ENCODE results near the gene GMDS.

Gene GMDS

GRCh38 chr6:1870932-1871331 lies 374.5 kb downstream of the GMDS start:
- TF ChIP-seq EZH2phosphoT487 (IDR thresholded peaks at IDR 0.05; ENCODE audit: borderline replicate concordance), result no peak
- TF ChIP-seq, protein P1, sequence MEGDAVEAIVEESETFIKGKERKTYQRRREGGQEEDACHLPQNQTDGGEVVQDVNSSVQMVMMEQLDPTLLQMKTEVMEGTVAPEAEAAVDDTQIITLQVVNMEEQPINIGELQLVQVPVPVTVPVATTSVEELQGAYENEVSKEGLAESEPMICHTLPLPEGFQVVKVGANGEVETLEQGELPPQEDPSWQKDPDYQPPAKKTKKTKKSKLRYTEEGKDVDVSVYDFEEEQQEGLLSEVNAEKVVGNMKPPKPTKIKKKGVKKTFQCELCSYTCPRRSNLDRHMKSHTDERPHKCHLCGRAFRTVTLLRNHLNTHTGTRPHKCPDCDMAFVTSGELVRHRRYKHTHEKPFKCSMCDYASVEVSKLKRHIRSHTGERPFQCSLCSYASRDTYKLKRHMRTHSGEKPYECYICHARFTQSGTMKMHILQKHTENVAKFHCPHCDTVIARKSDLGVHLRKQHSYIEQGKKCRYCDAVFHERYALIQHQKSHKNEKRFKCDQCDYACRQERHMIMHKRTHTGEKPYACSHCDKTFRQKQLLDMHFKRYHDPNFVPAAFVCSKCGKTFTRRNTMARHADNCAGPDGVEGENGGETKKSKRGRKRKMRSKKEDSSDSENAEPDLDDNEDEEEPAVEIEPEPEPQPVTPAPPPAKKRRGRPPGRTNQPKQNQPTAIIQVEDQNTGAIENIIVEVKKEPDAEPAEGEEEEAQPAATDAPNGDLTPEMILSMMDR (conservative IDR thresholded peaks at IDR 0.05; ENCODE audit: low read length), result no peak
- H3K36me3 ChIP-seq (ENCODE audit: insufficient read depth, low read length), result no peaks in the 10 kb centered on the region
- H3F3A ChIP-seq (ENCODE audit: low read depth), result no peaks in the 10 kb centered on the region
- no peak overlapping the region for H3K4me3 ChIP-seq (ENCODE audit: low read length, poor library complexity, severe bottlenecking)
- H4K20me1 ChIP-seq (ENCODE audit: insufficient read depth, low read length, poor library complexity, severe bottlenecking), result no peaks in the 10 kb centered on the region
- no peak overlapping the region for H3K4me2 ChIP-seq (ENCODE audit: low read depth, low read length, poor library complexity, severe bottlenecking)
- no peaks in the 10 kb centered on the region for H3K9me3 ChIP-seq (ENCODE audit: insufficient read depth, low read depth, low read length)
- no peaks in the 10 kb centered on the region for H3K9me2 ChIP-seq (replicated peaks; ENCODE audit: low read depth, low read length)
- H3K27me3 ChIP-seq (ENCODE audit: insufficient read depth, low read length, poor library complexity, severe bottlenecking), result no peaks in the 10 kb centered on the region
- H3K9ac ChIP-seq (ENCODE audit: low read depth, low read length, poor library complexity, severe bottlenecking), result no peak overlapping the region
- peaks cover 24% of the 10 kb centered on the region for H3K4me1 ChIP-seq (ENCODE audit: insufficient read depth, low read length, poor library complexity, severe bottlenecking)
- H3K79me2 ChIP-seq (ENCODE audit: insufficient read depth, low read length), result no peaks in the 10 kb centered on the region
- H2AFZ ChIP-seq (ENCODE audit: low read length), result no peak overlapping the region

- TF ChIP-seq, protein P1 (conservative IDR thresholded peaks at IDR 0.05; ENCODE audit: low read length), result no peak
- no peak for TF ChIP-seq EZH2phosphoT487 (IDR thresholded peaks at IDR 0.05; ENCODE audit: borderline replicate concordance)
- no peaks in the 10 kb centered on the region for H3K9me3 ChIP-seq (ENCODE audit: insufficient read depth, low read depth, low read length)
- H3K9me2 ChIP-seq (replicated peaks; ENCODE audit: low read depth, low read length), result no peaks in the 10 kb centered on the region
- no peaks in the 10 kb centered on the region for H3F3A ChIP-seq (ENCODE audit: low read depth)
- H4K20me1 ChIP-seq (ENCODE audit: insufficient read depth, low read length, poor library complexity, severe bottlenecking), result no peaks in the 10 kb centered on the region
- H3K27me3 ChIP-seq (ENCODE audit: insufficient read depth, low read length, poor library complexity, severe bottlenecking), result no peaks in the 10 kb centered on the region
- H3K79me2 ChIP-seq (ENCODE audit: insufficient read depth, low read length), result no peaks in the 10 kb centered on the region
- peaks cover 24% of the 10 kb centered on the region for H3K4me1 ChIP-seq (ENCODE audit: insufficient read depth, low read length, poor library complexity, severe bottlenecking)
- H3K36me3 ChIP-seq (ENCODE audit: insufficient read depth, low read length), result no peaks in the 10 kb centered on the region
- no peak overlapping the region for H2AFZ ChIP-seq (ENCODE audit: low read length)
- H3K9ac ChIP-seq (ENCODE audit: low read depth, low read length, poor library complexity, severe bottlenecking), result no peak overlapping the region
- H3K4me2 ChIP-seq (ENCODE audit: low read depth, low read length, poor library complexity, severe bottlenecking), result no peak overlapping the region
- no peak overlapping the region for H3K4me3 ChIP-seq (ENCODE audit: low read length, poor library complexity, severe bottlenecking)
Measured at GRCh38 chr6:1870251-1870650, 375.2 kb downstream of the GMDS start.

GRCh38 chr6:1869769-1870168 lies 375.6 kb downstream of the GMDS start:
- Histone ChIP-seq H2AFZ (ENCODE audit: low read length) (no peak overlapping the region), H3K27me3 (ENCODE audit: insufficient read depth, low read length, poor library complexity, severe bottlenecking) (no peaks in the 10 kb centered on the region)
- TF ChIP-seq, protein P1 (conservative IDR thresholded peaks at IDR 0.05; ENCODE audit: low read length), result no peak
- no peak for TF ChIP-seq EZH2phosphoT487 (IDR thresholded peaks at IDR 0.05; ENCODE audit: borderline replicate concordance)

More at GRCh38 chr6:1869769-1870168, 375.6 kb downstream of the GMDS start:
- no peaks in the 10 kb centered on the region for H4K20me1 ChIP-seq (ENCODE audit: insufficient read depth, low read length, poor library complexity, severe bottlenecking)
- peaks cover 27% of the 10 kb centered on the region for H3K4me1 ChIP-seq (ENCODE audit: insufficient read depth, low read length, poor library complexity, severe bottlenecking)
- no peaks in the 10 kb centered on the region for H3K36me3 ChIP-seq (ENCODE audit: insufficient read depth, low read length)
- no peaks in the 10 kb centered on the region for H3F3A ChIP-seq (ENCODE audit: low read depth)
- H3K9me2 ChIP-seq (replicated peaks; ENCODE audit: low read depth, low read length), result no peaks in the 10 kb centered on the region
- no peaks in the 10 kb centered on the region for H3K9me3 ChIP-seq (ENCODE audit: insufficient read depth, low read depth, low read length)
- no peak overlapping the region for H3K4me3 ChIP-seq (ENCODE audit: low read length, poor library complexity, severe bottlenecking)
- H3K4me2 ChIP-seq (ENCODE audit: low read depth, low read length, poor library complexity, severe bottlenecking), result no peak overlapping the region
- H3K9ac ChIP-seq (ENCODE audit: low read depth, low read length, poor library complexity, severe bottlenecking), result no peak overlapping the region
- no peaks in the 10 kb centered on the region for H3K79me2 ChIP-seq (ENCODE audit: insufficient read depth, low read length)

Data from Loucy (cell line).